Measurements from ENCODE around the gene SH3GLB2.

Gene SH3GLB2

DNA sequence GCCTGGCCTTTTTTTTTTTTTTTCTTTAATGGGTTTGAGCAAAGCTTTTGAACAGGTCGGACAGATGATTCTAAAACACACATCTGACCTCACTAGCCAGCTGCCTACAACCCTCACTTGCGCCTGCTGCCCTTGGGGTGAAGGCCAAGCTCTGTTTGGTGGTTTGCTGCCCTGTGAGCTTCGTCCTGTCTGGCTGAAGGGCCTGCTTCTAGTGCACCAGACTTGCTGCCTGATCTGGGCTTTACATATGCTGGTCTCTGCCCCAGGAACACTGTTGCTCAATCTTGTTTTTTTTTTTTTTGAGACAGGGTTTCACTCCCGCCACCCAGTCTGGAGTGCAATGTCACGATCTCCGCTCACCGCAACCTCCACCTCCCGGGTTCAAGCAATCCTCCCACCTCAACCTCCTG is 36.4 kb upstream of the SH3GLB2 start:
- CTCF ChIA-PET, result no interaction called here
- POLR2A ChIA-PET, result interaction anchor here (0.6 kb wide), 1 partner anchor 321 kb away, joined by 5 read pairs; no protein-coding TSS in a partner anchor
- no peak for DNase-seq (ENCODE audit: extremely low spot score)
- TF ChIP-seq, protein P1, sequence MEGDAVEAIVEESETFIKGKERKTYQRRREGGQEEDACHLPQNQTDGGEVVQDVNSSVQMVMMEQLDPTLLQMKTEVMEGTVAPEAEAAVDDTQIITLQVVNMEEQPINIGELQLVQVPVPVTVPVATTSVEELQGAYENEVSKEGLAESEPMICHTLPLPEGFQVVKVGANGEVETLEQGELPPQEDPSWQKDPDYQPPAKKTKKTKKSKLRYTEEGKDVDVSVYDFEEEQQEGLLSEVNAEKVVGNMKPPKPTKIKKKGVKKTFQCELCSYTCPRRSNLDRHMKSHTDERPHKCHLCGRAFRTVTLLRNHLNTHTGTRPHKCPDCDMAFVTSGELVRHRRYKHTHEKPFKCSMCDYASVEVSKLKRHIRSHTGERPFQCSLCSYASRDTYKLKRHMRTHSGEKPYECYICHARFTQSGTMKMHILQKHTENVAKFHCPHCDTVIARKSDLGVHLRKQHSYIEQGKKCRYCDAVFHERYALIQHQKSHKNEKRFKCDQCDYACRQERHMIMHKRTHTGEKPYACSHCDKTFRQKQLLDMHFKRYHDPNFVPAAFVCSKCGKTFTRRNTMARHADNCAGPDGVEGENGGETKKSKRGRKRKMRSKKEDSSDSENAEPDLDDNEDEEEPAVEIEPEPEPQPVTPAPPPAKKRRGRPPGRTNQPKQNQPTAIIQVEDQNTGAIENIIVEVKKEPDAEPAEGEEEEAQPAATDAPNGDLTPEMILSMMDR (IDR thresholded peaks at IDR 0.05; ENCODE audit: control extremely low read depth, extremely low read depth, low read depth, missing control alignments), result no peak

DNA sequence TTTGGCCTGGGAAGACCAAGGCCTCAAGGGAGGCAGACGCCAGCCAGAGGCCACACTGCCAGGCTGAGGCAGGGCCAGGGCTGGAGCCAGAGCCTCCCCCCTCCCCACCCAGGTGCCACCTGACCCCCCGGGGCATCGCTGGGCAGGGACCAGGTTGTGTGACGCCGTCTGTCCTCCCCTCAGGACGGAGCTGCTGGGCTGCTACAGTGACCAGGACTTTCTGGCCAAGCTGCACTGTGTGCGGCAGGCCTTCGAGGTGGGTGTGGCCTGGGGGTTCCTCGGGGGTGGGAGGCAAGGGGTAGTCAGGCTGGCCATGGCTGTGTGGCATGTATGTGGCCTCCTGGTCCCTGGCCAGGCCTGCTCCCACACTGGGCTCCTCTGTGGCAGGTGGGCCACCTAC is 34.9 kb upstream of the SH3GLB2 start:
- TF ChIP-seq, protein P1 (IDR thresholded peaks at IDR 0.05; ENCODE audit: control extremely low read depth, extremely low read depth, low read depth, missing control alignments), result no peak
- ChIA-PET POLR2A (no interaction called here), CTCF (no interaction called here)
- no peak for DNase-seq (ENCODE audit: extremely low spot score)

GRCh38 chr9:129060991-129061390 is 32.9 kb upstream of the SH3GLB2 start:
- CTCF ChIA-PET, result interaction anchor here (1.0 kb wide), 1 partner anchor 33 kb away, joined by 4 read pairs; the partner anchor contains the start of gene SH3GLB2
- no peak for DNase-seq (ENCODE audit: extremely low spot score)
- TF ChIP-seq, protein P1 (IDR thresholded peaks at IDR 0.05; ENCODE audit: control extremely low read depth, extremely low read depth, low read depth, missing control alignments), result no peak
- POLR2A ChIA-PET, result no interaction called here

DNA sequence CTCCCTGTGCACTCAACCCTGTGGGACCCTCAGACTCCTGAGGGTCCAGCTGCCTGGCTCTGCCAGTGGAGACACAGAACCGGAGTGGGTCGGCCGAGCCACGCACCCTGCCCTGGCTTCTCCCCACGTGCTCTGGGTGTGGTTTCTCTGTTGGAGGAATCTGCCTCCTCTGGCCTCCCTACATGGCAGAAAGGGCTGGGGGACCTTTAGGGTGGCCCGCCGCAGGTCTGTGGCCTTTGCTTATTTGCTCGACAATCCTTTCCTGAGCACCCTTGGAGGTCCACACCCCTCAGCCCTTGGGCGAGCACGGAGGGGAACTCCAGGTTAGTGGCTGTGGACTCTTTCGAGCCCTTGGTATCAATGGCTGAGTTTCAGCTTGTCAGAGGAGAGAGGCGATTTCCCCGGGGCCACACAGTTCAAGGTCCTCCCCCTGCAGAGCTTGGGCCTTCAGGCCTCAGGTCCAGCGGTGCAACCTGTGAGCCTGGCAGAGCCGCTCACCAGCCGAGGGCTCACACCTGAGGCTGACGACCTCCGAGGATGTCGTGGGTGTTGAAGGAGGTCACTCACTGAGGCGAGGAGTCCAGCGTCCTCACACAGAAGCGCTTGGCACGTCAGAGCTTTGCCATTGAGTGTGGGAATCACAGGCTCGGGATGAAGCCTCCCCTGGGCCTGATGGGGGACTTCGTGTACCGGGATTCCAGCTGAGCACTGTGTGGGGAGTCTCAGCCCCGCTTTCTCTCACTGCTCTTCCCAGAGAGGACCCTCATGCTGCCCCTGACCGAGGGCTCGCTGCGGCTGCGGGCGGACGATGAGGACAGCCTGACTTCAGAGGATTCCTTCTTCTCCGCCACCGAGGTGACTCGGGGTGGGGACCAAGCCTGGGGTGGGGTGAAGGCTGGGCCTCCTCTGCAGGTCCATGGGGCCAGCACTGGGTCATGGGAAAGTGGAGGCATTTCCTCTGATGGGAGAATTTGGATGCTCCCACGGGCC is 32.0 kb upstream of the SH3GLB2 start:
- ChIA-PET CTCF (interaction anchor here (1.0 to 2.4 kb wide), 2 partner anchors 32 kb away, joined by 4 to 7 read pairs; partner anchors contain the start of gene SH3GLB2), POLR2A (no interaction called here)
- TF ChIP-seq, protein P1 (IDR thresholded peaks at IDR 0.05; ENCODE audit: control extremely low read depth, extremely low read depth, low read depth, missing control alignments), result no peak
- no peak for DNase-seq (ENCODE audit: extremely low spot score)

DNA sequence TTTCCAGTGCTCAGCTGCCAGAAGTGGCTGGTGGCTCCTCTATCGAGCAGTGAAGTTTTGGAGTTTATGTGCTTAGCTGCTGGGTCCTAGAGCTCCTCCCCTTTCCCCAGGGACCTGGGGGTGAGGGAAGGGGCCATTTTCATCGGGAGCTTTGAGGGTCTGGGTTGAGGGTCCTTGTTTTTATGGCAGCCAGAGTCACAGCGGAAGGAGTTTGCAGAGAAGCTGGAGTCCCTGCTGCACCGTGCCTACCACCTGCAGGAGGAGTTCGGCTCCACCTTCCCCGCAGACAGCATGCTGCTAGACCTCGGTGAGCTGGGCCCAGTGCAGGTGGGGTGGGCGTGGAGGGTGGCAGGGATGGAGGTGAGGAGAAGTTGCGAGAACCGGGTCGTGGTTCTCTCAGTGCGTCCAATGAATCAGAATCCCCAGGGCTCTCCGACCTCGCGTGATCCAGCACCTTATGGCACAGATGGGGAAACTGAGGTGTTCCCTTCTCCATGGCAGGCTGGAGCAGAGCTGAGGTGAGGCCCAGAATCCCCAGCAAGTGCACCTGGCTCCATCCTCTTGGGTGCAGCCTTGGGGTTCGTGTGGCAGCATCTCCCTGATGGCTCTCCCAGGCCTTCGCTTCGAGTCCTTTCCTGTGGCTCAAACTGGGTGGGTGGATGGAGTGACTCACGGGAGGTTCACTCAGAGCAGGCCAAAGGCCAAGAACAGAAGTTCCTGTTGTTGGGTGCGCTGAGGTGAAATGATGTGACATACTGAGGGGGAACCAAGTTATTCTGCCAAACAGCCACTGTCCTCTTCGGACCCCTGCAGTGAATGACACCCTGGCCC is 31.0 kb upstream of the SH3GLB2 start:
- CTCF ChIA-PET, result interaction anchor here (2.4 kb wide), 1 partner anchor 31 kb away, joined by 7 read pairs; the partner anchor contains the start of gene SH3GLB2
- POLR2A ChIA-PET, result interaction anchor here (0.6 kb wide), 1 partner anchor 787 kb away, joined by 5 read pairs; no protein-coding TSS in a partner anchor
- DNase-seq (ENCODE audit: extremely low spot score), result no peak
- TF ChIP-seq, protein P1 (IDR thresholded peaks at IDR 0.05; ENCODE audit: control extremely low read depth, extremely low read depth, low read depth, missing control alignments), result no peak

All from GM10248 (cell line).